Small intestine (tissue), 7 donors: Measurements from ENCODE around the gene ERG. TPM values are rescaled to one million over a fixed set of nuclear protein-coding genes. Genes with fewer than 3 reads are reported as not detected.

Experiments
- DNase-seq, 2 donors: peaks; one replicate each; pipeline versions ENCODE4 v3.0.0 to v3.0.0-alpha.2; 2013
- FAIRE-seq: peaks from 2 replicates; lab custom pipeline; 2012; peaks lifted over from hg19 to GRCh38; lab: Jason Lieb, UNC
- H3K27ac ChIP-seq, 3 donors: one replicate each; pipeline ENCODE4 v1.5.1; 2013; ENCODE audit warnings: low read length in 2 of 3, mild to moderate bottlenecking in 2 of 3, control low read depth in 1 of 3, inconsistent platforms in 1 of 3, low read depth in 1 of 3, moderate library complexity in 1 of 3
- H3K27me3 ChIP-seq, 3 donors: one replicate each; pipeline ENCODE4 v1.6.1; 2013; ENCODE audit warnings: low read length in 3 of 3, inconsistent platforms in 1 of 3; ENCODE audit not compliant: control insufficient read depth in 3 of 3, insufficient read depth in 3 of 3
- H3K36me3 ChIP-seq, 3 donors: one replicate each; pipeline ENCODE4 v1.6.1; 2013; ENCODE audit warnings: low read length in 3 of 3, inconsistent platforms in 1 of 3, low read depth in 1 of 3, mild to moderate bottlenecking in 1 of 3, moderate library complexity in 1 of 3; ENCODE audit not compliant: control insufficient read depth in 3 of 3, insufficient read depth in 2 of 3
- H3K4me1 ChIP-seq, 3 donors: one replicate each; pipeline ENCODE4 v1.6.1; 2013; ENCODE audit warnings: low read length in 2 of 3, inconsistent platforms in 1 of 3, low read depth in 1 of 3, mild to moderate bottlenecking in 1 of 3, moderate library complexity in 1 of 3; ENCODE audit not compliant: control insufficient read depth in 3 of 3, insufficient read depth in 2 of 3
- H3K4me3 ChIP-seq, 3 donors: one replicate each; pipeline ENCODE4 v1.5.1; 2013; ENCODE audit warnings: low read length in 3 of 3, control low read depth in 1 of 3, inconsistent platforms in 1 of 3, low read depth in 1 of 3, mild to moderate bottlenecking in 1 of 3, moderate library complexity in 1 of 3
- H3K9me3 ChIP-seq, 2 donors: one replicate each; pipeline ENCODE4 v1.6.1; 2013; ENCODE audit warnings: low read depth in 1 of 2, low read length in 1 of 2; ENCODE audit not compliant: control insufficient read depth in 2 of 2, insufficient read depth in 1 of 2
- WGBS, 3 donors: extraction: QIAGEN DNeasy Blood & Tissue Kit; methylation state at CpG; one replicate each; pipeline ENCODE4 v1.1.7; 2013; 5-methylcytosine and 5-hydroxymethylcytosine counted together
- polyA plus RNA-seq, 4 donors: library from polyadenylated mRNA; stranded (reverse) in 3 of 4; unstranded in 1 of 4; fragments of 200-250 nt in 3 of 4; fragments of 120-200 nt in 1 of 4; gene quantifications; one replicate each; pipeline versions ENCODE4 v1.2.1 to v1.2.3, GENCODE V29; 2013
- donor health status: healthy with polysubstance abuse.
- donor health status: control.
- donor health status: control.
- donor health status: Bipolar disorder and iron deficiency.
- donor health status: healthy.

The ERG gene
- polyA plus RNA-seq, 4 donors, result 0.22 to 10.8 (median 3.4) TPM

GRCh38 chr21:38330666-38331065 lies 167.6 kb downstream of the ERG start:
- no peaks in the 10 kb centered on the region for H3K36me3 ChIP-seq
- no peaks in the 10 kb centered on the region for H3K4me1 ChIP-seq
- H3K4me3 ChIP-seq, result no peak overlapping the region
- no peaks in the 10 kb centered on the region for H3K9me3 ChIP-seq
- WGBS, 3 donors, result 75 to 85% (median 83%) methylated on average over 2 of the region's 2 CpGs
- no peak for DNase-seq
- no peak for FAIRE-seq
- no peaks in the 10 kb centered on the region for H3K27me3 ChIP-seq
- H3K27ac ChIP-seq, result no peak overlapping the region

Other genes with a start within 250 kb of the ERG start
- gene KCNJ15, start 241.5 kb downstream of the ERG start, polyA plus RNA-seq, result 1 to 10 TPM in 1 of 4 donors, under 1 TPM in 3; 0.06 to 1.1 (median 0.17) TPM